Activated CD8-positive, alpha-beta memory T cell treated with anti-CD3 and anti-CD28 coated beads for 4 hours (primary cell): Measurements from ENCODE around the gene CDK14.

Experiments used
- DNase-seq, 2 donors: peaks; one replicate each; pipeline ENCODE4 v3.0.0-alpha.2; 2020; ENCODE audit warnings: low read depth in 2 of 2

CDK14 gene

DNA sequence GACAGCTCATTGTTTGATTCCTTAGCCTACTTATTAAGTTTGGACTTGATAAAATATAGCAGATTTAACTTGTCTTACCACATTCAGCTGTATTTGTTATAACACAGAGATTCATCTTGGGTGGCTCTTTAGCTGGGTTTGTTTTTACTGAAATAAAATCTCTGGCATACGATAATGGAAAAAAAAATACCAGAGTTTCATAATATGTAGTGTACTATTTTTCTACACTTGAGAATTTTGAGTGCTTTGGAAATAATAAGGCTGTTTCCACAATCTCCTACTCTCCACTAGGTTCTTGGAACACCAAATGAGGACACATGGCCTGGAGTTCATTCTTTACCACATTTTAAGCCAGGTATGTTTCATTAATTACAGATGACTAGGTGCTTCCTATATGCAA is 449.5 kb downstream of the CDK14 start:
- no peak for DNase-seq

DNA sequence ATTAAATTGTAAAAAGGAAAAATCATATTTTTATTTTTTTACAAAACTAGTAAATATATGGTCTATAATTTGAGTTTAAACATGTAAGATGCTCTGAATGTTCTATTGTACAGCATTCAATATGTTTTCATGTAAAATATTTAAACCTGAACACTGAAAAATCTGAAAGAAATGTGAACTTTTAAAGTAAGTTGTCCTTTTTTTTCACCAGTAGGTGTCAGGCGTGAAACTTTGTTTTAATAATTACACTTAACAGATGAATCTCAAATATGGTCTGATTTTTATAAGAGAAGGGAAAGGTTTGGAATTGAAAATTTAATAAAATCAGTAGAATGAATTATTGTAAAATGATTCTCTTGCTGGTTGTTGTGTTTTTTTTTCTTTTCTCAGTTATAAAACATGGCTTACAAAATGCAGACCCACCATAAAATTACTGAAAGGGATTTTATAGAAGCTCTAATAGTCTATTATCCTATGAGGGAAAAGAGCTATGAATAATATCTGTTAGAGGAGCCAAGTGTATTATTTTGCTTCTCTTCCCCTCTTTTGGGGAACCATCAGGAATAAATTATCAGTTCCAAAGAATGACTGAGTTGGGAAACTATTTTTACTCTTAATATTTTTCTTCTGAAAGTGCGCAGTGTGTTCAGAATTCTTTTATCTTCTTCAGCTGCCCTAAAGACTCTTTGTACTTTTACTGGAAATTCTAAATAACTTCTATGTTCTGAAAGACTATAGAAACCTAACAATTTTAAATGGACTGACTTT is 450.4 kb downstream of the CDK14 start:
- DNase-seq = no peak

DNA sequence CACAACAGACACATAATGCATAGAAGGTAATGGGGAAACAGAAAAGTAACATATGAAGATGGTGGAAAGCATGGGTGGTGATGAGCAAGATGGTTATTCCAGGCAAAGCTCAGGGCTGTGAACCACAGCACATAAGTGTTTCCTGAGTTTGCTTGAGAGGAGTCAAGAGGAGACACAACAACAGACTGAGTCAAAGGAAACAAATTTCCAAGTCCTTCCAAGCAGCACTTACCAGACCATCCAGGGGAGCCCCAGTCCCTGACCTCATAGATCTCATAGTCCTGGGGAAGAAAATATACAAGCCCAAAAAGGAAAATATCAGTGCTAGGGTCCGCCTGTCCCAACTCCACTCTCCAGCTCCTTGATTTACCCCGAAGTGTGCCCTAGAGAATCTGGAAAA is 451.5 kb downstream of the CDK14 start:
- no peak for DNase-seq

DNA sequence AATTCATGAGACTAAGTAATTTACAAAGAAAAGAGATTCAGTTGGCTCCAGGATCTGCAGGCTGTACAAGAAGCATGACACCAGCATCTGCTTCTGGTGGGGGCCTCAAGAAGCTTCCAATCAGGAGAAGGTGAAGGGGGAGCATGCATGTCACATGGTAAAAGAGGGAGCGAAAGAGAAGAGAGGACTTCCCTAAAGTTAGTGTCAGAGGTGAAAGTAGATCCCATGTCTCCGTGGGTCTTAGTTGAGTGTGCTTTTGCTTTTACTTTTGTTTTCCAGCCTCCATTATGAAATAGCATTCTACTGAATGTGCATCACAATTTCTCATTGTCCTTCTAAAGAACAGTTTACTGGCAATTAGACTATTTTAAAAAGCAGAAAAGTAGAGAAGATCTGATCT is 454.6 kb downstream of the CDK14 start:
- DNase-seq = no peak

DNA sequence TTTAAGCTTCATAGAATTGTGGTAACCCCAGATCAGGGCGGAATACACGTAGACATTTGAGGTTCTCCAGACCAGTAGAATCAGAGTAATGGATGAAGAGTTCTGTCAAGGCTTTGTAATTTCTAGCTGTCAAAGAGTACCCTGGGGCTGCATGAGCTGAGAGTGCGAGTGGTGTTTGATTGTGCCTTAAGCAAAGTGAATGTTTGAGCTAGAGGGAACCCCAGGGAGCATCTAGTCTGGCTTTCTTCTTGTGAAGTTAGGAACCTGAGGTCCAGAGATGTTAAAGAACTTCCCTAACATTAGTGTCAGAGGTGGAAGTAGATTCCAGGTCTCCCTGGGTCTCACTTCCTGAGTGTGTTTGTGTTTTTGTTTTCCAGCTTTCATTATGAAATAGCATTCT is 455.8 kb downstream of the CDK14 start:
- no peak for DNase-seq

DNA sequence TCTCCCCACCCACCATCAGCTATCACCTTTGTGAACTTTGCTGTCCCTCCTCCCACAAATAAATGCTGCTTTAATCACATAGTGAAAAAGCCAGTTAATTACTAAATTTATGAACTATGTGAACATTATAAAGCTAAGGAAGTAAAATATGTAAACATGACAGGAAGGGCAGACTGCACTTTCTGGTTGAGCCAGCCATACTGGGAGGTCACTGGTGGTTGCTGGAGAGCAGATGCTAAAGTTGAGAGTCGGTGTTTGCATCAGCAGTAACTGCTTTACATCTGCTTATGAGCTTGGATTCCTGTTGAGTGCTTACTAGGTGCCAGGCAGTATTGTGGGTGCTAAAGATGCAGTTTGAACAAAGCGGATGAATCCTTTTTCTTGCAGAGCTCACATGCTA is 458.3 kb downstream of the CDK14 start:
- no peak for DNase-seq

DNA sequence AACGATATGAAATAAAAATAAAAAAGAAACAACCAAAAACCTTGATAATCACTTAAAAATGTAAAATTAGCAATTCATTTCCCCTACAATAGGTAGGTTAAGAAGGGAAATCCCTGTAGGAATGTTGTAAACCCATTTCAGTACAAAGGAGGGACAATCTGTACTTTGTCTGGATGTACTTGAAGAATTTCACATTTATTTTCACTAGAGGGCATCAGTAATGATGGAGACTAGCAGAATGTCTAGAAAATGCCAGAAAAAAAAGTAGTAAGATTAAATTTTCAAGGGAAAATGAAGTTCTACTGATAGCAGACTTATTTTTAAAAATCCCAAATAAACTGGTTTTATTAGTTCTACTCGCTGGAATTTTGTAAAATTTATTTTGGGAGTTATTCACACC is 459.1 kb downstream of the CDK14 start:
- no peak for DNase-seq

DNA sequence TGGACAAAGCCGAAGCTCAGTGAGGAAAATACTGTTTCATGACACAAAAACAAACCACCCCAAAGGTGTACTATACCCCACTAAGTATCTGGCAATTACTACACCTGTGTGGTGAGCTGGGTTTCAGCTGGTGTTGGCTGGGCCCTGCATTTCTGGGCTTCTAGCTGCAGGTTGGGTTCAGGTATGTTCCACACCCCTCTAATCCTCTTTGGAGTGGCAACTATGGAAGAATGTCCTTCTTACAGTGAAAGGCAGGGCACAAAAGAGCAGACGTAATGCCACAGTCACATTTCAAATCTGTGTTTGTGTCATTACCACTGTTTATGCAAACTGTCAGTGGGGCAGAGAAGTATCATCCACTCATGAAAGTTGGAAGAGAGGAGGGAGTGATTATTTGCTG is 466.6 kb downstream of the CDK14 start:
- DNase-seq = no peak

DNA sequence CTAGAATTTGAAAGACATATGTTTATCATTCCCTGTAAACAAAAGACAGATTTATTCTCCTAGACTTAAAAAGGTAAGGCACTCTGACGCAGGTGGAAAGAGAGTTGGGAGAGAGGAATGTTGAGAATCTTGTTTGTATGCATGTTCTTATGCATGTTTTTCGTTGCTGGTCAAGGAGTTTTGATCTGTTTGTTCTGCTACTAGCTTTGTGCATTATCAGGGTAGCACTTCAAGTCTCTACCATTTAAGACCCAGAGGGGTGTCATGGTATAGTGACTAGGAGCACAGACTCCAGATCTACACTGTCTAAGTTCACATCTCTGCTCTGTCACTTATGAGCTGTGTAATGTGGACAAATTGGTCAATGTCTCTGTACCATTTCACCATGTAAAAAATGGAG is 467.9 kb downstream of the CDK14 start:
- DNase-seq = no peak

DNA sequence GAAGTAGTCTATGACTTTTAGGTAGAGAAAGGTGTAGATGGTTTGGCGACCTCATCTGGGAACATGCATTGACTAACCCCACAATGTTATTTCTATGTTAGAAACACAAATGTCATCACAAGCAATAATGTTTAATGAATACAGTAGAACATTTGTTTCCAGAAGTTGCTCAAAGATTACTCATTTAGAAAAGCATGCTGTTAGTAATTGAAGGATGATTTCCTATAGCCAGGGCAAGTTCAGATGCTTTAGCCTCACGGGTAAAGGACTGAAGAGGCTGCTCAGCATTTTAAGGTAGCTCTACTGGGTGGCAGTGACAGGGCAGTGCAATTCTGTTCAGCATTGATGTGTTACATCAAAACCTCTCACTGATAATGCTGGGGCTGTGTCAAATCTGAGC is 468.8 kb downstream of the CDK14 start:
- no peak for DNase-seq

DNA sequence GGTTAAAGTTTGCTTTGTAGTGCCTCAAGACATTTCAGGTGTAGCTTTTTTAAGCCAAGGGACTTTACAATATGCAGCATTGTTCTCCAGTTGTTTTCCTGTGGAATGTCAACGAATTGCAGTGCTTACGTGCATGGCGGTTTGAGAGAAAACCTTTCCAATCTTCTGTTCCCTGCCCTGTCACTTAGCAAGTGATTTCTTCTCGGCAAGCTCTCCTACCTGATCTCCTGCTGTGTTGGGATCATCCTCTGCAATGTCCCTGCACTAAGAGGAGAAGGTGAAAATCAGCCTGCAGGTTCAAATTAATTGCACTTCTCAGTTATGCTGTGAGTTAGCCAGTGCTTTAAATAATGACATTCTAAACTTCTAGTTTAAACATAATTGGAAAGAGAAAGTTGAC is 470.5 kb downstream of the CDK14 start:
- DNase-seq = no peak

DNA sequence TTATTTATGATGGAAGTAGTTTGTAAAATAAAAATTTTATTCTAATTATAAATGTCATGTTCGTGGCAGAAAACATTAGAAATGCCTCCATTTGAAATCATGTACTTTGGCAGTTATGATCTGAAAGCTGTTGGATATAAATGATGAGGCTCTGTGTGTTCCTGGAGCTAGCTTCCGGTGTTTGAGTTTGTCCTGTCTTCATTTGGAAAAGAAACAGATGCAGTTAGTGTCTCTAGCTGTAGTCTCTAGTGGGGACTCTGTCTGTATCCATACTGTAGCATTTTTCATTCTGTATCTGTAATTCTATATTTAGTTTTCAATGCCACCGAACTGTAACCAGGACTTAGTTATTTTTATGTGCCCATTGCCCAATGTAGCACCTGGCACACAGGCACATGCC is 471.1 kb downstream of the CDK14 start:
- no peak for DNase-seq

DNA sequence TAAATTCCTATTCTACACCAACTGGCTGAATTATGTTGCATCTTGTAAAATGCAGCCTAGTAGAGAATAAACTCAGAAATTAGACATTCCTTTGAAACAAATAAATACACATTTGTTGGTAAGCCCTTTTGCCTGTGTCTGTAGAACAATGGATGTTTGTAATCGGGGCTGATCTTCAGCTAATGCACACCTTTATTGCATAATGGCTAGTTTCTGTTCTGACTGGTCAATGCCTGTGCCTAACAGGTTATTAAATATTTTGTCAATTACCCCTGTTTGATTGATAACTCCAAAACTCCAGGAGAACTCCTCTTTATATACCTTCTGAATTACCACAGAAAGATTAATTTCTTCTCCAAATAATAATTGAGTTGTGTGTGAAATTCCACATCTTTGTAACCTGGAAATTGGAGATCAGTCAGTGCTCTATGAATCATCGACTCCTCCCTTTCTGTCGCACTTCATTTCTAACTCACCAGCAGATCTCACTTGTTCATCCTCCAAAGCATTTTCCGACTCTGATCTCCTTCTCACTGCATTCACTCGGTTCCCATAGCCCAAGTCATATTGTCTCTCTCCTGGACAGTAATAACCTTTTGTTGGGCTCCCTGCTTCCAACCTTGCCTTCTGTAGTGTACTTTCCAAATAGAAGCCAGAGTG is 472.1 kb downstream of the CDK14 start:
- no peak for DNase-seq

DNA sequence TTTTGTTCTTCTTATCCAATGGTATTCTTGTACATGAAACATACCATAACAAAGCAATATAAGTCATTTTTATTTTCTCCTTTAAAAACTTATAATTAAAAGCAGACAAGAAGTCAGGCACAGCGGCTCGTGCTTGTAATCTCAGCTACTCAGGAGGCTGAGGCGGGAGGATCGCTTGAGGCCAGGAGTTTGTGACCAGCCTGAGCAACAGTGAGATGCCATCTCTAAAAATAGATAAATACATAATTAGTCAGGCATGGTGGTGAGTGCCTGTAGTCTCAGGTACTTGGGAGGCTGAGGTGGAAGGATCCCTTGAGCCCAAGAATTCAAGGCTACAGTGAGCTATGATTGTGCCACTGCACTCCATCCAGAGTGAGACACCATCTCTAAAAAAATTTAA is 473.0 kb downstream of the CDK14 start:
- DNase-seq = no peak

DNA sequence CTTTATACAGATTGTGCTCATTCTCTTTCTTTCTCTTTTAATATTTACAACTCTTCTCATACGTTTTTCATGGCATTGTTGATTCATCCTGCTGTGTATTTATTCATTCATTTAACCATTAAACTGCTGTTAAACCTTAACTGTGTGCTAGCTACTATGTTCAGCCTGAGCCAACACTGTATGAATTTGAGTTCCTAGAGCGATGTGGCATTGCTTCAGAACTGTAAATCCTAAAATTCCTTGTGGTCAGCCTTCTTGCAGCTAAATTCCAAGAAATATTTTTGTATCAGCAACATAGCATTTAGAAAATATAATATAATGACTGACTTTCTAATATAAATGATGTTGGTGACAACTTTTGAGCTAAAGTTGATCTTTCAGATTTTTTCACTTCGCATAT is 483.4 kb downstream of the CDK14 start:
- no peak for DNase-seq

DNA sequence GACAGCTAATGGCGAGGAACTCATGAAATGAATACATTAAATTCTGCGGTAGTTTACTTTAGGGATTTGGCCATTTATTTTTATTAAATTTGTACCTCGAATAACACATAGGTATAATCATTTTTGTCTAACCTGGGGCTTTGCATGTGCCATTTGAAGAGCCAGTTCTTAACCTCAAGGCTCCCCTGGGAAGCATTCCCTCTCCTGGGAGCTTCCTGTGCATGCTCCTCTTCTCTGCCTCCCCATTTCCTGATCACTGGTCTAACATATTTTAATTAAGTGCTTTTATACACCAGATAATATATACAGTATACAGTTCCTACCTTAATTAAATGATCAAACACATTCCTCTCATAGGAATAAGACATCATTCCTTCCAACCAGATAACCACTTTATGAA is 484.2 kb downstream of the CDK14 start:
- DNase-seq = no peak

DNA sequence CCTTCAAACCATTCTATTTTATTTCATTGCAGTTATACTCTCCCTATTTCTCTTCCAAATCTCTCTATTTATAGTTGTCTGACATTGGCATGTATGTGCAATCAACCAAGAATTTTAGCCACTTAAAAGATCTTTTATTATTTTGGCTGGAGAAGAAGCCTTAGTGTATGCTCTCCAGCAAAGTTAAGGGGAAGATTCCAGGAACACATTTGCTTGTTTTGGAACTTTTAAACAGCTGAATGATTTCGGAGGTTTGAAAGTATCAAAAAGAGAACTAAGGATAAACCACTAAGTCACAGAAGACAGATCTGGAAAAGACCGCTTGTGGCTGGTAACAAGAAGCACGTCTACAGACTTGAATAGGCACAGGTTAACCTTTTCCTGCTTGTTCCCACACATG is 485.9 kb downstream of the CDK14 start:
- DNase-seq = no peak

DNA sequence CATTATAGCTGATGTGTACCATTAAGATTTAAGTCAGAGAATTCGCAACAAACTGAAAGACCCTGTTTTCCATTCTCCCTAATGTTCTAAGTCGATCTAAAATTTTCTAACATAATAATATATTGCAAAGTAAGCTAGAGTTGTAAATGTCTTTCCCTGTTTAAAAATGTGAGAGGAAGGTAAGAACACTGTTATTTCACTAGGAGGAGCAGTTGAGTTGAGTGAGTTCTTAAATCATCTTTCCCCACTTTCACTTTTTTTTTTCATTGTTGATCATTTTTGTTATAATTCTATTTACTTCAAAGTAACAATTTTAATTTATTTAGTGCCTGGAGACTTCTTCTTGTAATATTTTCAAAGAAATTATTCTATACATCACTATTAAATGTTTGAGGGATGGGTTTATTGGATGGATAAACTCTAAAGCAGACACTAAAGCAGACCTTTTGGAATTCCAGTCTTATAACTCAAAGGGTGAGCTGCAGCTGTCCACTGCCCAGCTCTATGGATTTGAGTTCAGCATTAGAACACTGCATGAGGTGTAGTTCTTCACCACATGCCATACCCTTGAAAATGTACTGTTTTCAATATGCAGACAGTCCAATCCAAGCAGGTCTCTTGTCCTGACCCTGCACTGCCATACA is 486.9 kb downstream of the CDK14 start:
- no peak for DNase-seq

DNA sequence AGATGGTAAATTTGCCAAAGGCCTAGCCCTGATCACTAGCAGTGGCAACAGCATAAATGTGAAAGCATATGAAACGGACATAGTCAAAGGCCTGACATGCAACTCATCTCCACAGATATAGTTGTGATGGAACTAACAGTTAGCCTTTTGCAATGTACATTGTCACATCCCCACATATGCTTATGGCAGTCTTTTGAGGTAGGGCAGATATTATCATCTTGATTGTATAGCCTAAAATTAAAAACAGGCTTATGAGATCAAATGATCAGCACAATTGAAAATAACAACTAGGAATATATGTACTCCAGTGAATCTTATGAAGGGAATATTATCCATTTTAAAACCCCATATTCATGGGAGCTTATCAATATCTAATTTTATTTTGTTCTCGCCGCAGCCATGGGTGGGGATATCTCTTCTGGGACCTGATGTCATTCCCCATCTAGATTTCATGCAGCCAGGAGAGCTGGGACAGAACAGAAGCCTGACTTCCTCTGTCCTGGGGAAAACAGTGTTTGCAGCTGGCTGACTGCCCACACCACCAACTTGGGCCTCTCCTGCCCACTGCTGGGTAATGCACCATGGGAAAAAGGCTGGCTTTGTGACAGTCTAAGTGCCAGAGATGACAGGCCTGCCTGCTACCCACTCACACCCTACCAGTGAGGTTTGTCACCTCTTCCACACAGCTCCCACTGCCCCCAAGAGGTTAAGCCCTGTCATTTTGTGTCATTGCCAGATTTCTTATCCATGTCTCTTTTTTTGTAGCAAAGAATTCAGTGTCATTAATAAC is 487.9 kb downstream of the CDK14 start:
- no peak for DNase-seq

DNA sequence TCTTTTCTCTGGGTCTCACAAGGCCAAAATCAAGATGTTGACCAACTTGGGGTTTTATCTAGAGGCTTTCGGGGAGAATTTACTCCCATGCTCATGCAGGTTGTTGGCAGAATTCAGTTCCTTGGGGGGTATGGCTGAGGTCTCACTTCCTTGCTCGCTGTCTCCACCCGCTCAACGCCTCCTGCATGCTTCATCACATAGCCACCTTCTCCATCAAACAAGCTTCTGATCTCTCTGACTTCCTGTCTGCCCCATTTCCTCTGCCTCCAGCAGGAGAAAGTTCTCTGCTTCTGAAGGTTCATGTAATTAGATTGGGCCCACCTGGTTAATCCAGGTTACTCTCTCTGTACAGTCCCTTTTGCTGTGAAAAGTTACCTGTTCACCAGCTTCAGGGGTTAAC is 489.1 kb downstream of the CDK14 start:
- DNase-seq = no peak

DNA sequence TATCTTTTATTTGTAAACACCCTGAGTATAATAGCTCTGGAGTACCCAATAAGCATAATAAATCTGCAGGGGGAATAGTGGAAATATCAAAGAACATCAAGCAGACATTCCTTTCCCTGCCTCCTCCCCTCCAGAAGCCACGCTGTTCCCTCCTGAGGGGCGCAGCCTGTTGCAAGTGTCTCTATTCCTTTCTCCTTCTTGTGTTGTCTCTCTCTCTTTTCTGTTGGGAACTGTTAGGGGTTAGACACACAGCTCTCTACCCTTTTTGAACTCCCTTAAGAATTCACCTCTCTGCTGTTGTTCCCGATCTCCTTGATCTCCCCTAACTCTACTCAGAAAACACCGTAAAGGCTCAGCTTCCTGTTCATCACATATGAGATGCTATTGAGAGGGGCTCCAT is 490.1 kb downstream of the CDK14 start:
- no peak for DNase-seq

DNA sequence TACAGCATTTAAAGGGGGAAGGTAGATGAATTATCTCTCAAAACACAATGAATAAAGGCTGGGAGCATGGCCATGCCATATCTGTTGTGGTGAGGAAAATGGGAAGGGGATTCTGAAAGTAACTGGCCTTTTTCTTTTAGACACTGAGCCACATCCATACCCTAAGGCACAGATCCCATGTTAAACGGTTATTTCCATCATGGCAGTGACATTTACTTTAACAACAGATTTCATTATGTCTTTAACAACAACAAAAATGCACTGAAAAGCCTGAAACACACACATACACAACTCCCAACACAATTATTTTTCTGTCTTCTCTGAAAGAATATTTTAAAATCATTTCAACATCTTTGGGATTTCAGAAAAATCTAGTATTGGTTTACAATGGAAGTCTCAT is 492.0 kb downstream of the CDK14 start:
- no peak for DNase-seq

DNA sequence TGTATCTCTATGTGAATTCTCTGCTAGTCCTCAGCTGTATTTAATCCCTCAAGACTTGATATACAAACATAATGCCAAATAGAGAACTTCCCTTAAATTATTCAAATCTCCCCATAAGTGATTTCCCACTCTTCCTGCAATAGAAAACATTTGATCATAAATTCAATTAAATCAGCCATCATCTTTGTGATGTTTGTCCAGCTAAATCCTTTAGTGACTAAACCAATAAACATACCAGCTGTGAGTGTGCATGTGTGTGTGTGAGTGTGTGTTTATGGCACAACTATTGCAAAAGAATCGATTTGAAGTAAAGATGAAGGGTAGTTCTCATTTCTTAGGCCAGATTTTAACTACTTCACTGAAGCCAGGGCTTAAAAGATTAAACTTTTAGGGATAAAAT is 492.6 kb downstream of the CDK14 start:
- no peak for DNase-seq
